Measurements from ENCODE around the gene RSRP1.

DNA sequence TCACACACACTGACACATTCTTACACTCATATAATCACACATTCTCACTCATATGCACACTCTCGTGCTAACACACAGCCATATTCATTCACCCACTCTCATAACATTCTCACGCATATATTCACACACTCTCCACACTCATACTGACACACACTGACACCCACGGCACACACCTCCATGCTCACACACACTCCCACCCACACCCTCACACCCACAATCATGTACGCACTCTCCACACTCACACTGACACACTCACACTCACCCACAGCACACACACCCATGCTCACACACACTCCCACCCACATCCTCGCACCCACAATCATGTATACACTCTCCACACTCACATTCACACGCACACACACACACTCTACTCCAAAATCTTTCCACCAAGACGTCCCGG is 53.2 kb downstream of the RSRP1 start:
- no peak for TF ChIP-seq POLR2A (IDR thresholded peaks at IDR 0.05)
- TF ChIP-seq, protein P1, sequence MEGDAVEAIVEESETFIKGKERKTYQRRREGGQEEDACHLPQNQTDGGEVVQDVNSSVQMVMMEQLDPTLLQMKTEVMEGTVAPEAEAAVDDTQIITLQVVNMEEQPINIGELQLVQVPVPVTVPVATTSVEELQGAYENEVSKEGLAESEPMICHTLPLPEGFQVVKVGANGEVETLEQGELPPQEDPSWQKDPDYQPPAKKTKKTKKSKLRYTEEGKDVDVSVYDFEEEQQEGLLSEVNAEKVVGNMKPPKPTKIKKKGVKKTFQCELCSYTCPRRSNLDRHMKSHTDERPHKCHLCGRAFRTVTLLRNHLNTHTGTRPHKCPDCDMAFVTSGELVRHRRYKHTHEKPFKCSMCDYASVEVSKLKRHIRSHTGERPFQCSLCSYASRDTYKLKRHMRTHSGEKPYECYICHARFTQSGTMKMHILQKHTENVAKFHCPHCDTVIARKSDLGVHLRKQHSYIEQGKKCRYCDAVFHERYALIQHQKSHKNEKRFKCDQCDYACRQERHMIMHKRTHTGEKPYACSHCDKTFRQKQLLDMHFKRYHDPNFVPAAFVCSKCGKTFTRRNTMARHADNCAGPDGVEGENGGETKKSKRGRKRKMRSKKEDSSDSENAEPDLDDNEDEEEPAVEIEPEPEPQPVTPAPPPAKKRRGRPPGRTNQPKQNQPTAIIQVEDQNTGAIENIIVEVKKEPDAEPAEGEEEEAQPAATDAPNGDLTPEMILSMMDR (IDR thresholded peaks at IDR 0.05 in 4 of 5, conservative IDR thresholded peaks at IDR 0.05 in 1 of 5): no peak
